Upper lobe of left lung (tissue), 6 donors: ENCODE results near the gene TSHZ1. TPM values are rescaled to one million over a fixed set of nuclear protein-coding genes. Genes with fewer than 3 reads are reported as not detected.

Experiments used
- ATAC-seq, 2 donors: fragments of 200-7000 bp; cut with Tn5 transposase; one replicate each; pipeline ENCODE4 v1.9.1; 2022; ENCODE audit warnings: mild to moderate bottlenecking in 2 of 2, moderate library complexity in 2 of 2; ENCODE audit not compliant: low FRiP score in 2 of 2
- DNase-seq, 2 donors: peaks; one replicate each; pipeline ENCODE4 v3.0.0-alpha.2; 2019 to 2020
- H3K27ac ChIP-seq, 4 donors: fragments of 200-600 bp; sonication (generic); one replicate each; pipeline ENCODE4 v1.5.1; 2016 to 2019
- H3K27me3 ChIP-seq, 4 donors: fragments of 200-600 bp; sonication (generic); one replicate each; pipeline ENCODE4 v1.5.1; 2017 to 2019
- H3K36me3 ChIP-seq, 4 donors: fragments of 200-600 bp; sonication (generic); one replicate each; pipeline ENCODE4 v1.5.1; 2016 to 2019
- H3K4me1 ChIP-seq, 4 donors: fragments of 200-600 bp; sonication (generic); one replicate each; pipeline ENCODE4 v1.5.1; 2018 to 2019
- H3K4me3 ChIP-seq, 4 donors: fragments of 200-600 bp; sonication (generic); one replicate each; pipeline ENCODE4 v1.5.1; 2017 to 2019; ENCODE audit warnings: mild to moderate bottlenecking in 2 of 4, moderate library complexity in 1 of 4
- H3K9me3 ChIP-seq, 4 donors: fragments of 200-600 bp; sonication (generic); one replicate each; pipeline ENCODE4 v1.5.1; 2018 to 2019
- EP300 ChIP-seq, 4 donors: sonication (generic); formaldehyde crosslinking; IDR thresholded peaks; one replicate each; pipeline ENCODE4 v1.5.1; 2017; ENCODE audit warnings: antibody characterized with exemption in 4 of 4, control low read depth in 2 of 4
- POLR2A ChIP-seq, 4 donors: fragments of 450-650 bp; IDR thresholded peaks; one replicate each; pipeline ENCODE4 v1.5.1; 2016 to 2017; ENCODE audit warnings: antibody characterized with exemption in 4 of 4, mild to moderate bottlenecking in 2 of 4
- POLR2AphosphoS5 ChIP-seq, 2 donors: sonication (generic); formaldehyde crosslinking; IDR thresholded peaks; one replicate each; pipeline ENCODE4 v1.5.1; 2017; ENCODE audit warnings: antibody characterized with exemption in 2 of 2
- WGBS, 2 donors: methylation state at CpG; one replicate each; pipeline ENCODE4 v1.1.5; 2017 to 2018; 5-methylcytosine and 5-hydroxymethylcytosine counted together
- total RNA-seq, 6 donors: library from RNA; depleted of rRNA in 4 of 6; stranded (reverse); fragments of >200 nt in 4 of 6; gene quantifications; one replicate each; pipeline versions ENCODE4 v1.1.0 to v1.2.1, GENCODE V29; 2016 to 2021
- TF ChIP-seq, protein P1 (sequence below), 6 experiments: fragments of 450-650 bp in 4 of 6; fragments of 200-600 bp in 2 of 6; sonication (generic) in 2 of 6; IDR thresholded peaks; one replicate each; pipeline ENCODE4 v1.5.1; 2016 to 2019; ENCODE audit warnings: antibody characterized with exemption in 6 of 6
- donor health status: DM: no; HTN: no; CAD: no; lungs with moderate emphysema.
- donor health status: DM: no; HTN: yes; CAD: no; lungs with severe emphysema.

Gene TSHZ1
- total RNA-seq, 6 donors from 2014 or later: 9.1 to 16.5 (median 14.3) TPM

GRCh38 chr18:75216212-75216910 is 5.8 kb downstream of the TSHZ1 start:
- TF ChIP-seq, protein P1, sequence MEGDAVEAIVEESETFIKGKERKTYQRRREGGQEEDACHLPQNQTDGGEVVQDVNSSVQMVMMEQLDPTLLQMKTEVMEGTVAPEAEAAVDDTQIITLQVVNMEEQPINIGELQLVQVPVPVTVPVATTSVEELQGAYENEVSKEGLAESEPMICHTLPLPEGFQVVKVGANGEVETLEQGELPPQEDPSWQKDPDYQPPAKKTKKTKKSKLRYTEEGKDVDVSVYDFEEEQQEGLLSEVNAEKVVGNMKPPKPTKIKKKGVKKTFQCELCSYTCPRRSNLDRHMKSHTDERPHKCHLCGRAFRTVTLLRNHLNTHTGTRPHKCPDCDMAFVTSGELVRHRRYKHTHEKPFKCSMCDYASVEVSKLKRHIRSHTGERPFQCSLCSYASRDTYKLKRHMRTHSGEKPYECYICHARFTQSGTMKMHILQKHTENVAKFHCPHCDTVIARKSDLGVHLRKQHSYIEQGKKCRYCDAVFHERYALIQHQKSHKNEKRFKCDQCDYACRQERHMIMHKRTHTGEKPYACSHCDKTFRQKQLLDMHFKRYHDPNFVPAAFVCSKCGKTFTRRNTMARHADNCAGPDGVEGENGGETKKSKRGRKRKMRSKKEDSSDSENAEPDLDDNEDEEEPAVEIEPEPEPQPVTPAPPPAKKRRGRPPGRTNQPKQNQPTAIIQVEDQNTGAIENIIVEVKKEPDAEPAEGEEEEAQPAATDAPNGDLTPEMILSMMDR (IDR thresholded peaks at IDR 0.05): no peak
- no peak for TF ChIP-seq EP300 (IDR thresholded peaks at IDR 0.05)
- no peak for TF ChIP-seq POLR2A (IDR thresholded peaks at IDR 0.05)
- TF ChIP-seq POLR2AphosphoS5 (IDR thresholded peaks at IDR 0.05): no peak
- Histone ChIP-seq H3K4me1 (peaks cover 32 to 41% (median 38%) of the 10 kb centered on the region in 4 donors), H3K27me3 (no peaks in the 10 kb centered on the region), H3K9me3 (no peaks in the 10 kb centered on the region), H3K4me3 (no peak overlapping the region), H3K27ac (peak overlapping the region in 2 of 4 donors; percentile 46), H3K36me3 (no peaks in the 10 kb centered on the region)
- DNase-seq: no peak
- WGBS, 2 donors: 68 to 75% methylated on average over 7 of the region's 7 CpGs
- peak in 1 of 2 donors; percentile 27 for ATAC-seq

- peaks cover 36 to 44% (median 38%) of the 10 kb centered on the region in 4 donors for H3K4me1 ChIP-seq
- ATAC-seq: no peak
- no peaks in the 10 kb centered on the region for H3K9me3 ChIP-seq
- no peaks in the 10 kb centered on the region for H3K27me3 ChIP-seq
- no peaks in the 10 kb centered on the region for H3K36me3 ChIP-seq
- 91 to 94% methylated on average over 10 of the region's 10 CpGs for WGBS, 2 donors
- H3K4me3 ChIP-seq: no peak overlapping the region
- no peak for DNase-seq
- H3K27ac ChIP-seq: peak overlapping the region in 2 of 4 donors; percentile 46
- TF ChIP-seq POLR2AphosphoS5 (IDR thresholded peaks at IDR 0.05) (no peak), EP300 (IDR thresholded peaks at IDR 0.05) (no peak), POLR2A (IDR thresholded peaks at IDR 0.05) (no peak)
- TF ChIP-seq, protein P1 (IDR thresholded peaks at IDR 0.05): no peak
These were observed 6.5 kb downstream of the TSHZ1 start for GRCh38 chr18:75216911-75217689.

GRCh38 chr18:75218065-75218923 is 7.7 kb downstream of the TSHZ1 start:
- H3K4me3 ChIP-seq: no peak overlapping the region
- no peak overlapping the region for H3K27ac ChIP-seq
- H3K36me3 ChIP-seq: no peaks in the 10 kb centered on the region
- peaks cover 25 to 33% (median 29%) of the 10 kb centered on the region in 4 donors for H3K4me1 ChIP-seq
- TF ChIP-seq POLR2A (IDR thresholded peaks at IDR 0.05) (no peak), EP300 (IDR thresholded peaks at IDR 0.05) (no peak)
- TF ChIP-seq, protein P1 (IDR thresholded peaks at IDR 0.05): no peak
- H3K27me3 ChIP-seq: no peaks in the 10 kb centered on the region
- WGBS, 2 donors: 80 to 86% methylated on average over 12 of the region's 12 CpGs
- no peak for ATAC-seq
- no peaks in the 10 kb centered on the region for H3K9me3 ChIP-seq
- DNase-seq: no peak

DNA sequence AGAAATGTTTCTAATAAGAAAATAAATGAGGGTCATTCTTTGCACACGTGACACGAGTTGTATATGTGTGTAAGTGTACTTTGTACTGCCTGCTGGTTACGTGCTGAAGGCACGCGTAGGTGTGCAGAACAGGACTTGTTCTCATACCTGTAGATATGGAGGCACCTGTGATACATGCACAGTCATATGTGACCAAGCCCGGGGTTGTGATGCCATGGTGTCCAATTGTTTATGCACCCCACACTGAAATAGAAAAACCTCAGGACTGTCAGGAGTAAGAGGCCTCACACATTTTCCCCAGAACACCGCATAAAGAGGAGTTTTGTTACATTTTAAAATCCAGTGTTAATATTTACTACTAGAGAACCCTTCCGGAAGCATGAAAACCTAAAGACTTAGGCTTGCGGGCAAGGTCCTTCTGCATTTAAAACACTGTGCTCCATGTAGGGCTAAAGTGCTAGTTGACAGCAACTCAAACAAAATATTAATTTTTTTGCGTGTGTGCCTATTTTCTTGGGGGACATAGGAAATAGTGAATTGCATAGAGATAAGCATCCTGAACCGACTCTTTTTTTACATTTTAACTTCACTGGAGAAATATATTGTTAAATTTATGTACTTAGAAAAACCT is 9.3 kb downstream of the TSHZ1 start:
- Histone ChIP-seq H3K27me3 (no peaks in the 10 kb centered on the region), H3K9me3 (no peaks in the 10 kb centered on the region), H3K4me1 (peaks cover 20 to 30% (median 25%) of the 10 kb centered on the region in 4 donors), H3K27ac (no peak overlapping the region), H3K4me3 (no peak overlapping the region), H3K36me3 (no peaks in the 10 kb centered on the region)
- ATAC-seq: no peak
- TF ChIP-seq, protein P1 (IDR thresholded peaks at IDR 0.05): no peak
- TF ChIP-seq EP300 (IDR thresholded peaks at IDR 0.05) (no peak), POLR2AphosphoS5 (IDR thresholded peaks at IDR 0.05) (no peak), POLR2A (IDR thresholded peaks at IDR 0.05) (no peak)
- DNase-seq: no peak
- WGBS, 2 donors: 80% methylated on average over 11 of the region's 11 CpGs
